NCI-H1417 (cell line): ENCODE measurements around the gene NCCRP1.

Experiments used
- DNase-seq, 3 experiments: peaks; one replicate each; lab custom pipeline; 2025; lab: John Stamatoyannopoulos, UW

Gene NCCRP1

DNA sequence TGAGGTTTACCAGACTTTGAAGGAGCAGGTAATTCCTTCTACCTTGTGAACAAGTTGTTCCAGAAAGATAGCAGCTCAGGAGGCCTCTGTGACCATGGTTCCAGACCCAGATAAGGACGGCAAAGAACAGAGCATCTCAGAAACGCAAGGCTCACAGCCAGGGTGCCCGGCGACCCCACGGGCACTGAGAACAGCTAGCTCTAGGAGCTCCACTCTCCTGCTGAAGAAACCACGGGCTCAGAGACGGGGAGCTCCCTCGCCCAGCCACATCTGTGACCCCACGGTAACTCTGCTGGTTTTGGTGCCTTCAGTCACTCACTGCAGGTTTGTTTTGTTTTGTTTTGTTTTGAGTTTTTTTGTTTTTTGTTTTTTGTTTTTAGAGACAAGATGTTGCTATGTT lies 16.0 kb upstream of the NCCRP1 start:
- DNase-seq = no peak

DNA sequence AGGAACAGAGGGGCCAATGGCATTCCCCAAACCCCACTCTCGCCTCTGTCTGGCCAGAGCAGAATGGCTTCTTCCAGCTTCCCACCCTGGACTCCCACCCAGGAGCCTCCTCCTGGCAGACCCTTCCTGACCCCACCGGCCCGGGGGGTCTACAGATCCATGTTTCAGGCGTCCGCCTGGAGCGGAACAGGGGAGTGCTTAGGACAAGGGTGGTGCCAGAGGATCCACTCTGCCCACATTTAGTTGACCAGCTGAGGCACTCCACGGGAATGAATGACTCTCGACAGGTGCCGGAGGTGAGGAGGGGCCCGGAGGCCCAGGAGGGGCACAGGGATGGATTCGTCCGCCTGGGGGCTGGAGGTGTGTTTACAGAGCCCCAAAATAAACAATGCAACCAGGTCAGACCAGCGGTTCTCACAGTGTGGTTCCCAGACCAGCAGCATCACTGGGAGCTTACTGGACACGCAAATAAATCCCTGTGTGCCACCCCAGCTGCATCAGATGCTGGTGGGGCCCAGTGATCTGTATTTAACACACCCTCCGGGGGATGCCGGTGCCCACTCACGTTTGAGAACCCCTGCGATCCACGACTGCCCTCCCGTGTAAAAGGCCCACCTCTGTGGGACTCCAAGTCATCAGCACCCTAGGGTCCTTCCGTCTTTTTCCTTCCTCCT lies 15.1 kb upstream of the NCCRP1 start:
- no peak for DNase-seq

- DNase-seq = no peak
Observed at GRCh38 chr19:39182174-39182505, 14.6 kb upstream of the NCCRP1 start.

- no peak for DNase-seq
Observed at GRCh38 chr19:39183104-39183503, 13.7 kb upstream of the NCCRP1 start.

DNA sequence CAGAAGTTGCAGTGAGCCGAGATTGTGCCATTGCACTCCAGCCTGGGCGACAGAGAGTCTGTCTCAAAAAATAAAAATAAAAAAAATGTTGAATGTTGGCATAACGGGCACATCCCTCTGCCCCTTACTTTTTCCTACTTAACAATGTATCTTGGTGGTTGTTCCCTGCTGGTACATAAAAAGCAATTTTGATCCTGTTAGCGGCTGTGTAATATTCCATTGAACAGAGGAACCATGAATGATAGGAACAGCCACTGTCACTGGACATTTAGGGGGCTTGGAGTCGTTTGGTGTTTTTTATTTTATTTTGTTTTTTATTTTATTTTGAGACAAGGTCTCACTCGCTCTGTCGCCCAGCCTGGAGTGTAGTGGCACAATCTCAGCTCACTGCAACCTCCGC lies 10.4 kb upstream of the NCCRP1 start:
- no peak for DNase-seq

DNA sequence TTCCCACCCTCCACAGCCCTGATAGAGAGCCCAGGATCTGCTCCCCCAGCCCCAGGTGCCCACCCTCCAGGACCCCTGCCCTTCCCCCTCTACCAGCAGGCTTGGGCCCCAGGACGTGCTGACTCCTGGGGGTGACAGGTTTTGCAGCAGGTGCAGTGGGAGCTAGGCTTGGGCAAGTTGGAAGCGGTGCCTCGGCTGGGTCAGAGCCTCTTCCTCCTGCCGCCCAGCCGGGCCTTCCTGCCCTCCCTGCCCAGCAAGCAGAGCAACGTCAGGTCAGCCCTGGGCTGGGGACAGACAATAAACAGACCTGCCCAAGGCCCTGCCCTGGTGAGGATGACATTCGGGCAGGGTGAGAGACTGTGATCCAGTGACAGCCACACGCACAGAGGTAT lies 9.2 kb upstream of the NCCRP1 start:
- DNase-seq = no peak

DNA sequence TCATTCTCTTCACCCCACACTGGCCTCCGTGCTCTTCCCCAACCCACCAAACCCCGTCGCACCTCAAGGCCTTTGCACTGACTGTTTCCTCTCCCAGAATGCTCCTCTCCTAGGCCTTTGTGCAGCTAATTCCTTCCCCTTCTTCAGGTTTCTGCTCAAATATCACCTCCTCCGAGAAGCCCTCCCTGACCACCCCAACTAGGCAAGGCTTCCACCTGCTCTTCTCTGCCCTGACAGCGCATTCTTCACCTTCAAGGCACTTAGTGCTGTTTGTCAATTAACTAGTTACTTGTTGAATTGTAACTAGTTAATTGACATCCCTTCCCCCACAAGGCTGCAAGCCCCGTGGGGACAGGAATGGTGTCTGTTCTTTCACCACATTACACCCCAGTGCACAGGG lies 7.8 kb upstream of the NCCRP1 start:
- DNase-seq = no peak

GRCh38 chr19:39190768-39191167 lies 6.0 kb upstream of the NCCRP1 start:
- DNase-seq = no peak

DNA sequence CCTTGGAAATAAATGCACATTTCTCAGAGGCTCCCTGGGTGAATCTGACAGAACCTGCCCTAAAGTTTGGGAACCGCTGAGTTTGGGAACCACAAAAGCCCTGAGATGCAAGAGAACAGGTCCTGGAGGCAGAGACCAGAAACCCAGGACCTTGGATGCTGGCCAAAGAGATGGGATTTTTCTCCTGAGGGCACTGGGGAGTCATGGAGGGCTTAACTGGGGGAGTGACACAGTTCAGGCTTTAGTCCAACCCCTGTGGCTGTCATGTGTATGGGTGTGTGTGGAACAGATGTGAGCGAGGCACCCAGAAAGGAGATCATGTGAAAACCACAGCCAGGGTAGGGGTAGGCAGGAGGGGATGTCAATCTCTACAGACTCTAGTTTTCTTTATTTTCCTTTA lies 3.9 kb upstream of the NCCRP1 start:
- DNase-seq = no peak

DNA sequence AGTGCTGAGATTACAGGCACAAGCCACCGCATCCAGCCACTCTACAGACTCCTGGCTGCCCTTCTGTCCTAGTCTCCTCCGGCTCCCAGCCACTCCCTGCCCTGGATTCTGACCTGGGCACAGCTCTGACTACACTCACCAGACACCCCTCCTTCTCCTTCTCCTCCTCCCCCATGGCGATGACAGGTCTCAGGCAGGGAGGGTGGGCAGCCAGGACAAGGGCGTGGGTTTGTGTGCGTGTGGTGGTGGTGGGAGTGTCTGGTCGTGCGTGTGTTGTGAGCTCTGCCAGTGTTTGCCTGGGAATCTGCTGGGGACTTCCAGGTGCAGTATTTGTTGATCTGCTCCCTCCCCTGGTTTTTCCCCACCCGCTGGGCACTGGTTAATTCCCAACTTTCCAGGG lies 3.0 kb upstream of the NCCRP1 start:
- peak in 1 of 3 experiments; percentile 3 for DNase-seq

DNA sequence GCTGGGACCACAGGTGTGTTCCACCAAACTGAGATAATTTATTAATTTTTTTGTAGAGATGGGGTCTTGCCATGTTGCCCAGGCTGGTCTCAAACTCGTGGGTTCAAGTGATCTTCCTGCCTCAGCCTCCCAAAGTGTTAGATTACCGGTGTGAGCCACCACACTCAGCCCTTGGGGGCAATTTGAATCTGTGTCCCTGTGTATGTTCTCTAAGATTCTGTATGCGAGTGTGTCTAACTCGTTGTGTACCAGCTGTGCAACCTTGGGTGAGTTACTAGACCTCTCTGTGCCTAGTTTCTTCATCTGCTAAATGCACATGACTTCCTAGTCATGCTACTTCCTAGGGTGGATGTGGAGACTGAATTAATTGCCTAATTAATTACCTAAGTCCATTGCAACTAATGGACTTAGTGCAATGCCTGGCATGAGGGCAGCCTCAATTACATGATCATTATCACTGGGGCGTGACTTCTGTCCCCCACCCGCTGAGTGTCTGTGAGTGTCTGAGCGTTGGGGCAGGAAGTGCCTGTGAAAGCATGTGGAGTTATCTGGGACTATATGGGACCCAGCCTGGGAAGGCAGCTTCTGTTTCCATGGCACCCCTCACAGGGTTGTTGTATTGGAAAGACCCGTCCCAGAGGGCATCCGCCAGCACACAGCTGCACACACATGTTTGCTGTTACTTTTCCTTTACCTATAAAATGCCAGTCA lies 1.8 kb upstream of the NCCRP1 start:
- DNase-seq = peak in 2 of 3 experiments; percentile 46 to 71

DNA sequence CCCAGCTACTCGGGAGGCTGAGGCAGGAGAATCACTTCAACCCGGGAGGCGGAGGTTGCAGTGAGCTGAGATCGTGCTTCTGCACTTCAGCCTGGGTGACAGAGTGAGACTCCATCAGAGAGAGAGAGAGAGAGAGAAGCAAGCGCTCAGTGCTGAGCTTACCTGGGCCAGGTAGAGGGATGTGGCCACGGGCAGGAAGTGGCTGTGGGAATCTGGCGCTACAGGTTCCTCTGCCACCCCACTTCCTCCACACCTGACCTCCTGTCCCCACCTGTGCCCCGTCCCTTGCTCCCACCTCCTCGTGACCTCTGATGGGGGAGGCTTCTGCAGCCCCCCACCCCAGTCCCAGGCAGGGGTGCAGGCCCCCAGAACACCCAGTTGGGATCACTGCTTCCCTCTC lies 1.0 kb upstream of the NCCRP1 start:
- peak in 2 of 3 experiments; percentile 9 to 34 for DNase-seq

DNA sequence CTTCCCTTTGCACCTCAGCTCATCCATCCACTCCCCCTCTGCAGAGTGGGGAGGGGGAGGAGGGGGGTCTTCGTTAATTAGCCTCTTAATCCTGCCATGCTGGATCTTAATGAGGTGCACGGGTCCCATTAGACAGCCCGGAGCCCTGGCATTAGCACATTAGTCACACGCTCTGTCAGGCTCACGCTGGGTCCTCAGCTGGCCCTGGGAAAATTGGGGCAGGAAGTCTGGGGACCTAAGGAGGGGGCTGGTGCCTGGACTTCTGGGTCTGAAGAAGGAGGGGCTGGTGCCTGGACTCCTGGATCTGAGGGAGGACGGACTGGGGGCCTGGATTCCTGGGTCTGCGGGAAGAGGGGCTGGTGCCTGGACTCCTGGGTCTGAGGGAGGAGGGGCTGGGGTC lies 444 bp upstream of the NCCRP1 start:
- DNase-seq = peak in 2 of 3 experiments; percentile 7 to 51

GRCh38 chr19:39197808-39198207 lies 1.0 kb downstream of the NCCRP1 start:
- no peak for DNase-seq

GRCh38 chr19:39199025-39199424 lies 2.3 kb downstream of the NCCRP1 start:
- DNase-seq = peak in 1 of 3 experiments; percentile 9

DNA sequence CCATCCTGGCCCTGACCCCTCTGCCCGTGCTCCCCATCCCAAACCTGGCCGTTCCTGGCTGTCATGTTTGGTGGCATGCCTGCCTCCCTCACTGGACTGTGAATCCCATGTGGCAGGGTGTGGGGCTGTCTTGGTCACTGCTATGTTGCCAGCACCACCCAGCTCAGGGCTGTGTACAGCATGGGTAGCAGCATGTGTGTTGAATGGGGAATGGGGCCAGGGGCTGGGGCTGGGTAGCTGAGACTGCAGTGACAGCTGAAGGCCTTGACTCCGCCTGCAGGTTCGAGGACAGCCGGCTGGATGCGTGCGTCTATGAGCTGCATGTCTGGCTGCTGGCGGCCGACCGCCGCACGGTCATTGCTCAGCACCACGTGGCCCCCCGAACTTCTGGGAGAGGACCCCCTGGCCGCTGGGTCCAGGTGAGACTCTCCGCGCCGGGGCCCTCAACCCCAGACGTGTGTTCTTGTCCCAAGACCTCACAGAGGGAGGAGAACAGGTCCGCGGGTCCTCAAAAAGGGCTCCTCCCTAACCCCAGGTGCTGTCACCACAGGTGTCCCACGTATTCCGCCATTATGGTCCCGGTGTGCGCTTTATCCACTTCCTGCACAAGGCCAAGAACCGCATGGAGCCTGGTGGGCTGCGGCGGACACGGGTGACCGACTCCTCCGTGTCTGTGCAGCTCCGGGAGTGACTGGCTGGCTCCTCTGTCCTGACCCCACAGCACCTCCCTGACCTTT lies 3.5 kb downstream of the NCCRP1 start:
- DNase-seq = no peak

DNA sequence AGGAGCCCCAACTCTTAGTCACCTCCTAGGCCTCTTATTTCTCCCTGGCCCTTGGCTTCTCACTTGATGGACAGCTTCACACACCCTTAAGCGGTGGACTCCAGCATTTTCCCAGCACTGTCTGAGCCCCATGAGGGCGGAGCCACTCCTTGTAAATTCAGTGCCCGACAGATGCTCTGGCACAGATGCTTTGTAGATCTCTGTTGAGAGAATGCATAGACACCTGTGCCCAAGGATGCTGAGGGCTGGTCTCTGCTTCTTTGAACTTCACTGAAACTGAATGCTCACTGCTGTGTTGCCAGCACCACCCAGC lies 4.0 kb downstream of the NCCRP1 start:
- DNase-seq = no peak

- no peak for DNase-seq
Observed at GRCh38 chr19:39202998-39203355, 6.2 kb downstream of the NCCRP1 start.

GRCh38 chr19:39203372-39204341 lies 6.9 kb downstream of the NCCRP1 start, which contains the start of gene SYCN:
Gene SYCN (minus strand): TSS chr19:39204263. CDS start chr19:39204254, 9 bp downstream.
- DNase-seq = no peak

- DNase-seq = no peak
Observed at GRCh38 chr19:39205449-39205764, 8.6 kb downstream of the NCCRP1 start.

GRCh38 chr19:39206122-39206521 lies 9.4 kb downstream of the NCCRP1 start:
- no peak for DNase-seq

DNA sequence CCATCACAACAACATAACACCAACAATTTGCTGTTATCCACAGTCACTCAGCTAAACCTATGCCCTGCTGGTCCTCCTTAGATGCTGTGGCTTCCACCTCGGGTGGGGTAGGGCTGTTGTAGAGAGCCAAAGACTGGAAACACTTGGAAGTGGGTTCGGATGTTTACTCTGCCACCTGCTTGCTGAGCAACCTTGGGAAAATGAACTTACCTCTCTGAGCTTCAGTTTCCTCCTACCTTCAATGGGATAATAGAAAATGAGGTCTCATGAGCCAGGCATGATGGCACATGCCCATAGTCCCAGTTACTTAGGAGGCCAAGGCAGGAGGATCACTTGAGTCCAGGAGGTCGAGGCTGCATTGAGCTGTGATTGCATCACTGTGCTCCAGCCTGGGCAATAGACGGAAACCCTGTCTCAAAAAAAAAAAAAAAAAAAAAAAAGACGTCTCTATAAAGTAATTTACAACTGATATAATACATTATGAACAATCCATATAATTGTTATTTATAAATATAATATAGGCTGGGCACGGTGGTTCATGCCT lies 10.6 kb downstream of the NCCRP1 start:
- no peak for DNase-seq
